Omental fat pad (tissue), 4 donors: ENCODE results near the gene SEPTIN10. TPM values are rescaled to one million over a fixed set of nuclear protein-coding genes. Genes with fewer than 3 reads are reported as not detected.
"Not testable (repeated sequence)": the region's sequence is repeated elsewhere in the genome, so short reads cannot be mapped to it uniquely, and the experiment has no call there.

ENCODE experiments used
- ATAC-seq: fragments of 150-250 bp; one replicate; pipeline ENCODE4 v1.9.1; 2016; ENCODE audit warnings: mild to moderate bottlenecking, moderate library complexity; ENCODE audit not compliant: low FRiP score
- DNase-seq: peaks from one replicate; pipeline ENCODE4 v3.0.0-alpha.2; 2019; ENCODE audit warnings: low spot score
- CTCF ChIP-seq, 3 donors: fragments of 450-650 bp; IDR thresholded peaks; one replicate each; pipeline ENCODE4 v1.5.1; 2016 to 2017; ENCODE audit warnings: antibody characterized with exemption in 3 of 3, mild to moderate bottlenecking in 3 of 3, moderate library complexity in 2 of 3
- total RNA-seq, 4 donors: library from RNA; depleted of rRNA; stranded (reverse); fragments of >200 nt; gene quantifications; one replicate each; pipeline ENCODE4 v1.1.0, GENCODE V29; 2016

Gene SEPTIN10
- total RNA-seq, 4 donors from 2014 or later, result 55.0 to 116 (median 75.1) TPM

- DNase-seq (no peak), ATAC-seq (no peak)
- no peak for TF ChIP-seq CTCF (IDR thresholded peaks at IDR 0.05)
These were observed 36.2 kb upstream of the SEPTIN10 start for GRCh38 chr2:109649736-109650695.

GRCh38 chr2:109648041-109648527, 34.3 kb upstream of the SEPTIN10 start:
- no peak for DNase-seq
- no peak for ATAC-seq
- no peak for TF ChIP-seq CTCF (IDR thresholded peaks at IDR 0.05)

- DNase-seq (no peak), ATAC-seq (no peak)
- TF ChIP-seq CTCF (IDR thresholded peaks at IDR 0.05), result no peak
These were observed 33.9 kb upstream of the SEPTIN10 start for GRCh38 chr2:109647636-109648035.

- DNase-seq (no peak), ATAC-seq (no peak)
- TF ChIP-seq CTCF (IDR thresholded peaks at IDR 0.05), result no peak
These were observed 33.2 kb upstream of the SEPTIN10 start for GRCh38 chr2:109646961-109647360.

GRCh38 chr2:109645412-109646184, 31.8 kb upstream of the SEPTIN10 start:
- TF ChIP-seq CTCF (IDR thresholded peaks at IDR 0.05), result no peak
- DNase-seq (no peak), ATAC-seq (no peak)

GRCh38 chr2:109644571-109645275, 31.0 kb upstream of the SEPTIN10 start:
- ATAC-seq (no peak), DNase-seq (no peak)
- no peak for TF ChIP-seq CTCF (IDR thresholded peaks at IDR 0.05)

GRCh38 chr2:109640000-109640399, 26.2 kb upstream of the SEPTIN10 start:
- not testable (repeated sequence) for DNase-seq, ATAC-seq
